HEK293 (cell line): ENCODE results near the gene HIF1A.

Experiments
- KLF7 ChIP-seq: fragments of 450-650 bp; formaldehyde crosslinking; IDR thresholded peaks from 2 replicates; pipeline ENCODE4 v1.5.1; 2016; ENCODE audit warnings: missing biosample characterization, missing genetic modification characterization, borderline replicate concordance
- KLF8 ChIP-seq: fragments of 450-650 bp; formaldehyde crosslinking; IDR thresholded peaks from 2 replicates; pipeline ENCODE4 v1.5.1; 2016; ENCODE audit warnings: missing biosample characterization, missing genetic modification characterization
- MEIS1 ChIP-seq: sonication (generic); formaldehyde crosslinking; IDR thresholded peaks from 2 replicates; pipeline ENCODE4 v1.8.1; 2022; ENCODE audit warnings: missing genetic modification reagents, mild to moderate bottlenecking, borderline replicate concordance
- PRDM1 ChIP-seq: fragments of 450-650 bp; formaldehyde crosslinking; IDR thresholded peaks from 2 replicates; pipeline ENCODE4; 2016; ENCODE audit warnings: missing biosample characterization, missing genetic modification characterization
- PRDM6 ChIP-seq: fragments of 450-650 bp; formaldehyde crosslinking; IDR thresholded peaks from 2 replicates; pipeline ENCODE4 v1.5.1; 2017; ENCODE audit warnings: missing biosample characterization, missing genetic modification characterization
- ZBTB26 ChIP-seq: fragments of 450-650 bp; formaldehyde crosslinking; optimal IDR thresholded peaks from 2 replicates; pipeline ENCODE3; 2016; ENCODE audit warnings: missing biosample characterization, mild to moderate bottlenecking, missing genetic modification characterization
- ZBTB7A ChIP-seq: fragments of 450-650 bp; formaldehyde crosslinking; IDR thresholded peaks from 2 replicates; pipeline ENCODE4 v1.5.1; 2016; ENCODE audit warnings: low read depth, missing biosample characterization, missing genetic modification characterization
- ZBTB8A ChIP-seq: fragments of 450-650 bp; formaldehyde crosslinking; IDR thresholded peaks from 2 replicates; pipeline ENCODE4 v1.5.1; 2016; ENCODE audit warnings: missing biosample characterization, missing genetic modification characterization
- ZNF10 ChIP-seq: fragments of 450-650 bp; formaldehyde crosslinking; IDR thresholded peaks from 2 replicates; pipeline ENCODE4 v1.5.1; 2017; ENCODE audit warnings: missing biosample characterization, missing genetic modification characterization
- ZNF112 ChIP-seq: fragments of 450-650 bp; formaldehyde crosslinking; IDR thresholded peaks from 2 replicates; pipeline ENCODE4 v1.5.0; 2017; ENCODE audit warnings: missing biosample characterization, missing genetic modification characterization
- ZNF146 ChIP-seq: fragments of 450-650 bp; formaldehyde crosslinking; IDR thresholded peaks from 2 replicates; pipeline ENCODE4 v1.5.1; 2016; ENCODE audit warnings: missing biosample characterization, missing genetic modification characterization
- ZNF214 ChIP-seq: fragments of 450-650 bp; formaldehyde crosslinking; IDR thresholded peaks from 2 replicates; pipeline ENCODE4 v1.5.1; 2017; ENCODE audit warnings: missing biosample characterization, mild to moderate bottlenecking, missing genetic modification characterization, borderline replicate concordance
- ZNF366 ChIP-seq: fragments of 450-650 bp; formaldehyde crosslinking; conservative IDR thresholded peaks from 2 replicates; pipeline ENCODE4 v1.5.1; 2016; ENCODE audit warnings: missing biosample characterization, missing genetic modification characterization
- ZNF530 ChIP-seq: fragments of 450-650 bp; formaldehyde crosslinking; IDR thresholded peaks from 2 replicates; pipeline ENCODE4 v1.5.1; 2016; ENCODE audit warnings: low read depth, missing biosample characterization, missing genetic modification characterization
- ZNF560 ChIP-seq: fragments of 450-650 bp; formaldehyde crosslinking; IDR thresholded peaks from 2 replicates; pipeline ENCODE4 v1.5.1; 2017; ENCODE audit warnings: missing biosample characterization, missing genetic modification characterization, borderline replicate concordance
- ZNF561 ChIP-seq: fragments of 450-650 bp; IDR thresholded peaks from 2 replicates; pipeline ENCODE4 v1.5.1; 2018; ENCODE audit warnings: missing biosample characterization, missing genetic modification characterization, borderline replicate concordance
- ZNF626 ChIP-seq: fragments of 450-650 bp; sonication (Bioruptor Pico); formaldehyde crosslinking; IDR thresholded peaks from 2 replicates; pipeline ENCODE4 v1.5.1; 2018; ENCODE audit warnings: missing biosample characterization, missing genetic modification characterization, inconsistent platforms
- ZNF629 ChIP-seq: fragments of 450-650 bp; formaldehyde crosslinking; IDR thresholded peaks from 2 replicates; pipeline ENCODE4 v1.5.1; 2017; ENCODE audit warnings: missing biosample characterization, missing genetic modification characterization
- ZNF639 ChIP-seq: fragments of 450-650 bp; formaldehyde crosslinking; IDR thresholded peaks from 2 replicates; pipeline ENCODE4 v1.5.1; 2016; ENCODE audit warnings: missing biosample characterization, missing genetic modification characterization
- ZNF76 ChIP-seq: fragments of 450-650 bp; formaldehyde crosslinking; IDR thresholded peaks from 2 replicates; pipeline ENCODE4; 2016; ENCODE audit warnings: low read depth, missing biosample characterization, missing genetic modification characterization, borderline replicate concordance
- ZNF791 ChIP-seq: fragments of 450-650 bp; formaldehyde crosslinking; IDR thresholded peaks from 2 replicates; pipeline ENCODE4 v1.5.1; 2016; ENCODE audit warnings: missing biosample characterization, missing genetic modification characterization
- ZNF792 ChIP-seq: fragments of 450-650 bp; formaldehyde crosslinking; IDR thresholded peaks from 2 replicates; pipeline ENCODE4 v1.5.1; 2016; ENCODE audit warnings: missing biosample characterization, missing genetic modification characterization
- ZNF830 ChIP-seq: fragments of 450-650 bp; IDR thresholded peaks from 2 replicates; pipeline ENCODE4 v1.5.0; 2018; ENCODE audit warnings: missing biosample characterization, missing genetic modification characterization, low read depth, mild to moderate bottlenecking, moderate library complexity
- TF ChIP-seq, protein P1 (sequence below): fragments of 450-650 bp; formaldehyde crosslinking; IDR thresholded peaks from 2 replicates; pipeline ENCODE4 v1.5.1; 2016; ENCODE audit warnings: missing biosample characterization, missing genetic modification characterization
- TF ChIP-seq, protein P2 (sequence below): fragments of 450-650 bp; formaldehyde crosslinking; IDR thresholded peaks from 2 replicates; pipeline ENCODE4 v1.5.1; 2016; ENCODE audit warnings: missing biosample characterization, missing genetic modification characterization
- TF ChIP-seq, protein P3 (sequence below): fragments of 450-650 bp; formaldehyde crosslinking; IDR thresholded peaks from 2 replicates; pipeline ENCODE4 v1.5.1; 2017; ENCODE audit warnings: missing biosample characterization, missing genetic modification characterization
- TF ChIP-seq, protein P4 (sequence below): fragments of 450-650 bp; formaldehyde crosslinking; IDR thresholded peaks from 2 replicates; pipeline ENCODE4 v1.5.1; 2016; ENCODE audit warnings: missing biosample characterization, missing genetic modification characterization, borderline replicate concordance

The HIF1A gene

DNA sequence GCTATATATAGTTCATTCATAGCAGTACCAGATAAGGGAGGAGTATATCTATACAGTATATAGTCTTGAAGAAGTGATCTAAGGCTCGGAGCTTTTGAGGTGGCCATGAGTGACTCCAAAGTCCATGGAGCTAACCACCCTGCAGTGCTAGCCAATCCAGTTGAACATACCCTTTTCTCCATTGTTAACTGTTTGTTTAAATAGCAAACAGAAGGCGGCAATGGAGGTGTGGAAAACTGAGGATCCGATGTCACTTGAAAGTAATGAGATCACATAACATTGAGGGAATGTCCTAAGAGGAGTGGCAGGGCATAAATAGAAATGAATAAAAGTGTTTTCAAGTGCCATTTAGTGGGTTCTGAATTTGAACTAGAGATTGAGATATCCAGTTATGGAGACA is 54.6 kb downstream of the HIF1A start (continued):
- TF ChIP-seq ZNF629: peak; percentile 86
- TF ChIP-seq ZNF10 (tag by site-specific recombination): peak; percentile 64; the same call in 1 of the 2 replicates
- peak; percentile 38; the same call in 1 of the 2 replicates for TF ChIP-seq ZNF146
- TF ChIP-seq KLF8 (tag by site-specific recombination): 0 out of 2 replicates have a peak, but pooled peaks have one; percentile 46
- TF ChIP-seq, protein P1, sequence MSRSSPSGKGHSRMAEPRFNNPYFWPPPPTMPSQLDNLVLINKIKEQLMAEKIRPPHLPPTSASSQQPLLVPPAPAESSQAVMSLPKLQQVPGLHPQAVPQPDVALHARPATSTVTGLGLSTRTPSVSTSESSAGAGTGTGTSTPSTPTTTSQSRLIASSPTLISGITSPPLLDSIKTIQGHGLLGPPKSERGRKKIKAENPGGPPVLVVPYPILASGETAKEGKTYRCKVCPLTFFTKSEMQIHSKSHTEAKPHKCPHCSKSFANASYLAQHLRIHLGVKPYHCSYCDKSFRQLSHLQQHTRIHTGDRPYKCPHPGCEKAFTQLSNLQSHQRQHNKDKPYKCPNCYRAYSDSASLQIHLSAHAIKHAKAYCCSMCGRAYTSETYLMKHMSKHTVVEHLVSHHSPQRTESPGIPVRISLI (tag by site-specific recombination): no peak
- no peak for TF ChIP-seq ZNF530
- TF ChIP-seq ZNF639: 0 out of 2 replicates have a peak, but pooled peaks have one; percentile 59
- TF ChIP-seq PRDM1 (tag by site-specific recombination): peak; percentile 68
- no peak for TF ChIP-seq MEIS1 (CRISPR knock-in tag)
- no peak for TF ChIP-seq ZNF791 (tag by site-specific recombination)
- TF ChIP-seq ZBTB26 (tag by site-specific recombination): no peak
- peak; percentile 72; the same call in 1 of the 2 replicates for TF ChIP-seq KLF7
- no peak for TF ChIP-seq ZNF830 (tag by site-specific recombination)
- TF ChIP-seq ZBTB8A (tag by site-specific recombination): peak; percentile 35
- TF ChIP-seq ZNF626: no peak
- no peak for TF ChIP-seq ZNF560 (tag by site-specific recombination)
- TF ChIP-seq ZNF561 (tag by site-specific recombination): peak; percentile 64
- TF ChIP-seq ZBTB7A (tag by site-specific recombination): no peak
- TF ChIP-seq, protein P2, sequence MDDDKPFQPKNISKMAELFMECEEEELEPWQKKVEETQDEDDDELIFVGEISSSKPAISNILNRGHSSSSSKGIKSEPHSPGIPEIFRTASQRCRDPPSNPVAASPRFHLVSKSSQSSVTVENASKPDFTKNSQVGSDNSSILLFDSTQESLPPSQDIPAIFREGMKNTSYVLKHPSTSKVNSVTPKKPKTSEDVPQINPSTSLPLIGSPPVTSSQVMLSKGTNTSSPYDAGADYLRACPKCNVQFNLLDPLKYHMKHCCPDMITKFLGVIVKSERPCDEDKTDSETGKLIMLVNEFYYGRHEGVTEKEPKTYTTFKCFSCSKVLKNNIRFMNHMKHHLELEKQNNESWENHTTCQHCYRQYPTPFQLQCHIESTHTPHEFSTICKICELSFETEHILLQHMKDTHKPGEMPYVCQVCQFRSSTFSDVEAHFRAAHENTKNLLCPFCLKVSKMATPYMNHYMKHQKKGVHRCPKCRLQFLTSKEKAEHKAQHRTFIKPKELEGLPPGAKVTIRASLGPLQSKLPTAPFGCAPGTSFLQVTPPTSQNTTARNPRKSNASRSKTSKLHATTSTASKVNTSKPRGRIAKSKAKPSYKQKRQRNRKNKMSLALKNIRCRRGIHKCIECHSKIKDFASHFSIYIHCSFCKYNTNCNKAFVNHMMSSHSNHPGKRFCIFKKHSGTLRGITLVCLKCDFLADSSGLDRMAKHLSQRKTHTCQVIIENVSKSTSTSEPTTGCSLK (tag by site-specific recombination): no peak
- TF ChIP-seq, protein P3, sequence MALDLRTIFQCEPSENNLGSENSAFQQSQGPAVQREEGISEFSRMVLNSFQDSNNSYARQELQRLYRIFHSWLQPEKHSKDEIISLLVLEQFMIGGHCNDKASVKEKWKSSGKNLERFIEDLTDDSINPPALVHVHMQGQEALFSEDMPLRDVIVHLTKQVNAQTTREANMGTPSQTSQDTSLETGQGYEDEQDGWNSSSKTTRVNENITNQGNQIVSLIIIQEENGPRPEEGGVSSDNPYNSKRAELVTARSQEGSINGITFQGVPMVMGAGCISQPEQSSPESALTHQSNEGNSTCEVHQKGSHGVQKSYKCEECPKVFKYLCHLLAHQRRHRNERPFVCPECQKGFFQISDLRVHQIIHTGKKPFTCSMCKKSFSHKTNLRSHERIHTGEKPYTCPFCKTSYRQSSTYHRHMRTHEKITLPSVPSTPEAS (tag by site-specific recombination): 0 out of 2 replicates have a peak, but pooled peaks have one; percentile 9
- TF ChIP-seq ZNF792: peak; percentile 96
- TF ChIP-seq ZNF76 (tag by site-specific recombination): peak; percentile 26; the same call in 1 of the 2 replicates
- TF ChIP-seq PRDM6 (tag by site-specific recombination): peak; percentile 100
- TF ChIP-seq, protein P4, sequence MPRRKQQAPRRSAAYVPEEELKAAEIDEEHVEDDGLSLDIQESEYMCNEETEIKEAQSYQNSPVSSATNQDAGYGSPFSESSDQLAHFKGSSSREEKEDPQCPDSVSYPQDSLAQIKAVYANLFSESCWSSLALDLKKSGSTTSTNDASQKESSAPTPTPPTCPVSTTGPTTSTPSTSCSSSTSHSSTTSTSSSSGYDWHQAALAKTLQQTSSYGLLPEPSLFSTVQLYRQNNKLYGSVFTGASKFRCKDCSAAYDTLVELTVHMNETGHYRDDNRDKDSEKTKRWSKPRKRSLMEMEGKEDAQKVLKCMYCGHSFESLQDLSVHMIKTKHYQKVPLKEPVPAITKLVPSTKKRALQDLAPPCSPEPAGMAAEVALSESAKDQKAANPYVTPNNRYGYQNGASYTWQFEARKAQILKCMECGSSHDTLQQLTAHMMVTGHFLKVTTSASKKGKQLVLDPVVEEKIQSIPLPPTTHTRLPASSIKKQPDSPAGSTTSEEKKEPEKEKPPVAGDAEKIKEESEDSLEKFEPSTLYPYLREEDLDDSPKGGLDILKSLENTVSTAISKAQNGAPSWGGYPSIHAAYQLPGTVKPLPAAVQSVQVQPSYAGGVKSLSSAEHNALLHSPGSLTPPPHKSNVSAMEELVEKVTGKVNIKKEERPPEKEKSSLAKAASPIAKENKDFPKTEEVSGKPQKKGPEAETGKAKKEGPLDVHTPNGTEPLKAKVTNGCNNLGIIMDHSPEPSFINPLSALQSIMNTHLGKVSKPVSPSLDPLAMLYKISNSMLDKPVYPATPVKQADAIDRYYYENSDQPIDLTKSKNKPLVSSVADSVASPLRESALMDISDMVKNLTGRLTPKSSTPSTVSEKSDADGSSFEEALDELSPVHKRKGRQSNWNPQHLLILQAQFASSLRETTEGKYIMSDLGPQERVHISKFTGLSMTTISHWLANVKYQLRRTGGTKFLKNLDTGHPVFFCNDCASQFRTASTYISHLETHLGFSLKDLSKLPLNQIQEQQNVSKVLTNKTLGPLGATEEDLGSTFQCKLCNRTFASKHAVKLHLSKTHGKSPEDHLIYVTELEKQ (tag by site-specific recombination): peak; percentile 86; the same call in 1 of the 2 replicates
- peak; percentile 45; the same call in 1 of the 2 replicates for TF ChIP-seq ZNF366
- TF ChIP-seq ZNF112: no peak
- no peak for TF ChIP-seq ZNF214 (tag by site-specific recombination)
